MCF 10A (cell line): ENCODE data around the gene CLDND1. TPM values are rescaled to one million over a fixed set of nuclear protein-coding genes. Genes with fewer than 3 reads are reported as not detected.

Experiments
- BruUV-seq: library from RNA; stranded (reverse); fragments of 400-500 nt; replicated peaks from 2 replicates; lab custom pipeline; 2021; lab: Mats Ljungman, UMichigan
- CTCF ChIA-PET: fragments of 300-600 bp; sonication (Branson Sonifier 250); formaldehyde crosslinking; extraction: SDS; loops from one replicate; lab custom pipeline; 2021; ENCODE audit warnings: antibody characterized with exemption, inconsistent platforms; lab: Yijun Ruan, JAX
- POLR2A ChIA-PET: fragments of 300-600, 350-650 bp; sonication (Branson Sonifier 250); formaldehyde crosslinking; extraction: SDS; loops from one replicate; lab custom pipeline; 2020; ENCODE audit warnings: antibody characterized with exemption, inconsistent platforms; lab: Yijun Ruan, JAX
- DNase-seq: peaks from one replicate; pipeline ENCODE4 v3.0.0-alpha.2; 2018; ENCODE audit not compliant: unreplicated experiment
- H3K27ac Mint-ChIP-seq: one replicate; pipeline ENCODE4 v1.8.0; 2022; ENCODE audit warnings: mild to moderate bottlenecking, low read depth, mixed read lengths; ENCODE audit not compliant: unreplicated experiment
- H3K27me3 Mint-ChIP-seq: one replicate; pipeline ENCODE4 v1.8.0; 2022; ENCODE audit warnings: mixed read lengths; ENCODE audit not compliant: insufficient read depth, unreplicated experiment
- H3K36me3 Mint-ChIP-seq: one replicate; pipeline ENCODE4 v1.8.0; 2022; ENCODE audit warnings: mild to moderate bottlenecking, moderate library complexity, mixed read lengths; ENCODE audit not compliant: insufficient read depth, unreplicated experiment
- H3K4me1 Mint-ChIP-seq: one replicate; pipeline ENCODE4 v1.8.0; 2022; ENCODE audit warnings: mixed read lengths; ENCODE audit not compliant: insufficient read depth, unreplicated experiment
- H3K4me3 Mint-ChIP-seq: one replicate; pipeline ENCODE4 v1.8.0; 2022; ENCODE audit warnings: mild to moderate bottlenecking, moderate library complexity, mixed read lengths; ENCODE audit not compliant: unreplicated experiment
- H3K9me3 Mint-ChIP-seq: one replicate; pipeline ENCODE4 v1.8.0; 2022; ENCODE audit warnings: mixed read lengths; ENCODE audit not compliant: unreplicated experiment
- intact Hi-C: fragments of 100-400 bp; cut with micrococcal nuclease; formaldehyde crosslinking; loops from 2 replicates; pipeline ENCODE4 v1.14.1; 2022
- total RNA-seq: library from RNA; stranded (reverse); gene quantifications from 2 replicates; pipeline ENCODE4 v1.2.3, GENCODE V29; 2022
- TF ChIP-seq, protein P1 (sequence below): fragments of 200-600 bp; IDR thresholded peaks from one replicate; pipeline ENCODE4 v1.8.0; 2022; ENCODE audit warnings: antibody characterized with exemption, mild to moderate bottlenecking; ENCODE audit not compliant: unreplicated experiment

The CLDND1 gene
- total RNA-seq, 1 experiment from 2014 or later = 128 TPM

DNA sequence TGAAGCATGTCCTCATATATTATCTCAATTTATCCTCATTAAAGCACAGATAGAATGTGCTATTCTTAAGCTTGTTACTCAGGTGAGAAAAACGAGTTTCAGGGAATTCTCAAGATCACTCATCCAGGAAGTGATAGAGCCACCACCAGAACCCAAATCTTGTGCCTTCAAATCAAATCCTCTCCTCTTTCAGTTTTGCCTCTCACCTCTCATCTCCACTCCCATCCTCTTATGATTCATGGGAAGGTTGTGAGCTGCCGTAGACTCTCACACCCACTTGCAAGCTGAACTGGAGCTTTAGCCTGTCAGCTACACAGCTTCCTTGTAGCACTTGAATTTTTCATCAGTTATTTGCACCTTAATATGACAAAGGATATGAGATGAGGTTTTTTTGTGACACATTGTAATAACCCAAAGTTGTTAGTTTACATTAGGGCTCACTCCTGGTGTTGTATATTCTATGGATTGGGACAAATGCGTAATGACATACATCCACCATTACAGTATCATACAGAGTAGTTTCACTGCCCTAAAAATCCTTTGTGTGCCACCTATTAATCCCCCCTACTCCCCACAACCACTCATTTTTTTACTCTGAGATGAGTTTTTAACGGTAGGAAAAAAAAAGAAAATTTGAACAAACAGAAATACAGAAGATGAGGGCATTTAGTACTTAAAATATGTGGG is 34.8 kb upstream of the CLDND1 start:
- H3K27ac Mint-ChIP-seq = no peak overlapping the region
- intact Hi-C loops = no loop called here
- CTCF ChIA-PET = interaction anchor here (0.6 to 1.0 kb wide), 4 partner anchors 18 to 551 kb away, joined by 3 to 4 read pairs (median 3); no protein-coding TSS in a partner anchor
- TF ChIP-seq, protein P1, sequence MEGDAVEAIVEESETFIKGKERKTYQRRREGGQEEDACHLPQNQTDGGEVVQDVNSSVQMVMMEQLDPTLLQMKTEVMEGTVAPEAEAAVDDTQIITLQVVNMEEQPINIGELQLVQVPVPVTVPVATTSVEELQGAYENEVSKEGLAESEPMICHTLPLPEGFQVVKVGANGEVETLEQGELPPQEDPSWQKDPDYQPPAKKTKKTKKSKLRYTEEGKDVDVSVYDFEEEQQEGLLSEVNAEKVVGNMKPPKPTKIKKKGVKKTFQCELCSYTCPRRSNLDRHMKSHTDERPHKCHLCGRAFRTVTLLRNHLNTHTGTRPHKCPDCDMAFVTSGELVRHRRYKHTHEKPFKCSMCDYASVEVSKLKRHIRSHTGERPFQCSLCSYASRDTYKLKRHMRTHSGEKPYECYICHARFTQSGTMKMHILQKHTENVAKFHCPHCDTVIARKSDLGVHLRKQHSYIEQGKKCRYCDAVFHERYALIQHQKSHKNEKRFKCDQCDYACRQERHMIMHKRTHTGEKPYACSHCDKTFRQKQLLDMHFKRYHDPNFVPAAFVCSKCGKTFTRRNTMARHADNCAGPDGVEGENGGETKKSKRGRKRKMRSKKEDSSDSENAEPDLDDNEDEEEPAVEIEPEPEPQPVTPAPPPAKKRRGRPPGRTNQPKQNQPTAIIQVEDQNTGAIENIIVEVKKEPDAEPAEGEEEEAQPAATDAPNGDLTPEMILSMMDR = no peak
- no TSS peak for BruUV-seq
- no peaks in the 10 kb centered on the region for H3K9me3 Mint-ChIP-seq
- H3K36me3 Mint-ChIP-seq = no peaks in the 10 kb centered on the region
- POLR2A ChIA-PET = no interaction called here
- H3K4me1 Mint-ChIP-seq = peaks cover 4% of the 10 kb centered on the region
- no peak for DNase-seq
- H3K27me3 Mint-ChIP-seq = no peaks in the 10 kb centered on the region
- no peak overlapping the region for H3K4me3 Mint-ChIP-seq

DNA sequence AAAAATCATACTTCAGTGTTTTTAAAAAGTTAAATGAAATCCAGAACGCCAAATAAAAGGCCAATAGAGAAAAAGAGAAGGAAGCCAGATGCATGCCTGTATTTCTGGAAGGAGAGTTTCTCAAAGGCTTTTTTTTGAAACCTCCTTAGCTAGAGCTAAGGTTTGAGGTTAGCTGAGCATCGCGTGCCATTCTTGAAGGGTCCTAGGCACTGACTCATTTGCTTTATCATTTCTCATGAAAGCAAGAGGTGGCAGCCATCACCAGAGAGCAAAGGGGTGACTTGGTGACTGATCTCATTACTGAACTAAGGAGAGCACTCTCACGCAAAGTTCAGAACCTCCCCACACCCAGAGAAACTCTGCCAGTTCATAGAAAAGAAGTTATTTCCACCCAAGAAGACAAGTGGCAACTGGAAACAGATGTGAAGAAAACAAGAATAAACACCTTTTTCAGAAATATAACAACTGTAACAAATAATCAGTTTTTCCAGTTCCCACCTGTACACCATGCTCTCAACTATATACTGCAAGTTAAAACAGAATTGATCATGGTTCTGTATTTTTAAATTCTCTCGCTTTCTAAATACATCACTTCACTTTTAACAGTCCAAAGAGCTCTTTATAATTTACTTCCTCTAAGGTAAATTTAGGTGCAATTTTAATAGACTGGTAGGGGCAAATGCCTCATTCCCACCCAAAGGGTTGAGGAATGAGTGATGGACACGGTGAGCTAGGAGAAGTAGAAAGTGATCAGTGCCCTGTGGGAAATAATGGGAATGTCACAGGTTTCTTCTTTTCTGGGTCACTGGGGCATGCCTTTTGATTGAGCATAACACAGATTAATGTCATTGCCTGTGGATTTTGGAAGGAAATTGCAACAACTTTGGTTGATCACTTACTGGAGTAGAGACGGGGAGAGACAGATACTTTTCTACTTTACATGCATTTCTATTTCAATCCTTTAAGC is 33.7 kb upstream of the CLDND1 start:
- Mint-ChIP-seq H3K36me3 (no peaks in the 10 kb centered on the region), H3K27ac (no peak overlapping the region), H3K4me1 (peaks cover 4% of the 10 kb centered on the region), H3K4me3 (no peak overlapping the region), H3K9me3 (no peaks in the 10 kb centered on the region), H3K27me3 (no peaks in the 10 kb centered on the region)
- TF ChIP-seq, protein P1 = no peak
- DNase-seq = no peak
- ChIA-PET CTCF (interaction anchor here (0.6 to 1.0 kb wide), 4 partner anchors 17 to 515 kb away, joined by 3 to 4 read pairs (median 3); no protein-coding TSS in a partner anchor), POLR2A (interaction anchor here (0.6 kb wide), 1 partner anchor 693 kb away, joined by 3 read pairs; no protein-coding TSS in a partner anchor)
- no TSS peak for BruUV-seq
- intact Hi-C loops = no loop called here

DNA sequence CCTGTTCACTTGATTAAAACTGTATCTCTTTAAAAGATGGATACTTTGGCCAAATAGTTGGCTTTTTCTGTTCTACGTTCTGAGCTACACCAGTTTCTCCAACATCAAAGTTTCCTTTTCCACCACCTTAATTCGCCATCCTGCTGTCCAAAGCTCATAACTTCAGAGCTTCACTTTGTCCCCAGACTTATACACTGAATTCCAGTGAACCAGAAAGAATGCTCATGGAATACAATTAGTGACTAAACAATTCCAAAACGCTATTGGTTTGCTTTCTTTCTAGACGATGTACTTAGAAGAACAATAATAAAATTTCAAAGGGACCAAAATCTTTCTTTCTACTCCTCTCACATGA is 32.3 kb upstream of the CLDND1 start:
- H3K36me3 Mint-ChIP-seq = no peaks in the 10 kb centered on the region
- POLR2A ChIA-PET = interaction anchor here (0.7 to 0.8 kb wide), 2 partner anchors 32 to 189 kb away, joined by 3 read pairs; partner anchors contain the start of gene CLDND1
- H3K4me1 Mint-ChIP-seq = no peaks in the 10 kb centered on the region
- no TSS peak for BruUV-seq
- CTCF ChIA-PET = interaction anchor here (0.7 kb wide), 1 partner anchor 222 kb away, joined by 3 read pairs; no protein-coding TSS in a partner anchor
- H3K9me3 Mint-ChIP-seq = no peaks in the 10 kb centered on the region
- H3K4me3 Mint-ChIP-seq = no peak overlapping the region
- no peaks in the 10 kb centered on the region for H3K27me3 Mint-ChIP-seq
- TF ChIP-seq, protein P1 = no peak
- H3K27ac Mint-ChIP-seq = no peak overlapping the region
- intact Hi-C loops = no loop called here
- no peak for DNase-seq

DNA sequence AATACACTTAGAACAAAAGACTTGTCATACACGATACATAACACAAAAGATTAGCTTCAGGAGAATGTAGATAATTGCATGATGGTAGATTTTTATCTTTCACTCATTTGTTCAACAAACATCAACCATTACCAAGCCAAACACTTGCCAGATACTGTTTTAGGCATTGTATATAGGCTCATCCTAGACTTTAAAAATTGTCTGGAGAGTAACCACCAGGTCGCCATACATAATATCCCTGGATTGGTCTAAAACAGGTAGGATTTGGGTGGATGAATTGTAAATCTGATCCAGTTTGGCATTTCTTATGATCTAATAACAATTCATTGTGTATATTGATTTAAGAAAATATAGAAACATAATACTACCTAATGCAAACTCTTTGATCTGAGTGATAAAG is 31.9 kb upstream of the CLDND1 start:
- H3K4me3 Mint-ChIP-seq = no peak overlapping the region
- no peaks in the 10 kb centered on the region for H3K9me3 Mint-ChIP-seq
- CTCF ChIA-PET = no interaction called here

More for the DNA sequence above, 31.9 kb upstream of the CLDND1 start:
- intact Hi-C loops = no loop called here
- Mint-ChIP-seq H3K27me3 (no peaks in the 10 kb centered on the region), H3K36me3 (no peaks in the 10 kb centered on the region), H3K4me1 (no peaks in the 10 kb centered on the region), H3K27ac (no peak overlapping the region)
- TF ChIP-seq, protein P1 = no peak
- POLR2A ChIA-PET = interaction anchor here (0.7 to 0.8 kb wide), 2 partner anchors 32 to 190 kb away, joined by 3 read pairs; partner anchors contain the start of gene CLDND1
- no peak for DNase-seq
- BruUV-seq = no TSS peak
